ENCODE data around the gene TBC1D10A.

- TF ChIP-seq CTCF (conservative IDR thresholded peaks at IDR 0.05; ENCODE audit: low read depth in 2 of 2) (no peak), EZH2 (IDR thresholded peaks at IDR 0.05; ENCODE audit: low read depth, unreplicated experiment) (no peak), CREB1 (CRISPR knock-in tag; IDR thresholded peaks at IDR 0.05; ENCODE audit: low read depth) (no peak), POLR2AphosphoS5 (IDR thresholded peaks at IDR 0.05; ENCODE audit: low read depth) (no peak), ZNF331 (CRISPR knock-in tag; IDR thresholded peaks at IDR 0.05; ENCODE audit: low read depth) (no peak), REST (IDR thresholded peaks at IDR 0.05; ENCODE audit: unreplicated experiment) (no peak), EZH2phosphoT487 (IDR thresholded peaks at IDR 0.05; ENCODE audit: unreplicated experiment) (no peak), ZNF462 (CRISPR knock-in tag; IDR thresholded peaks at IDR 0.05) (no peak), JUNB (IDR thresholded peaks at IDR 0.05; ENCODE audit: unreplicated experiment) (no peak), NANOG (IDR thresholded peaks at IDR 0.05; ENCODE audit: borderline replicate concordance) (no peak), ETS1 (IDR thresholded peaks at IDR 0.05) (no peak)
These were observed 75.0 kb downstream of the TBC1D10A start for GRCh38 chr22:30251711-30252110.
